ENCODE data around the gene SPDYE2B. TPM values are rescaled to one million over a fixed set of nuclear protein-coding genes. Genes with fewer than 3 reads are reported as not detected.
"Not testable (repeated sequence)": the region's sequence is repeated elsewhere in the genome, so short reads cannot be mapped to it uniquely, and the experiment has no call there.

The SPDYE2B gene
- total RNA-seq, 1 donor from 2014 or later, result not detected

DNA sequence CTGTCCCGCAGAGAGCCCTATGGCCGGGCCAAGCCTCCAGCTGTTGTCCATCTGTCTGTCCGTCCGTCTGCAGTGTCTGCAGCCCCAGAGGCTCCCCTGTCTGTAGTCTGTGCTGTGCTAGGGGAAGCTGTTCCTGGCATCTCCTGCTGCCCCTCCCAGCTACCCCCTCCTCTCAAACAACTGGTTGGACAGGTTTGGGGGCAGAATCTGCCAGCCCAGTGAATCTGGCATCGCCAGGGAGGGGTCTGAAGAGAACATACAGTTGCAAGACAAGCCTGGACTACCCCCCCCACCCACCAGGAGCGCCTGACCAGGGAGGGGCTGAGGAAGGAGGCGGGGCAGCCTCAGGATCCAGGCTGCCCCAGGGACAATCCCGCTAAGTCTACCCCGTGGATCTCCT lies 7.4 kb upstream of the SPDYE2B start, which contains the start of gene UPK3BL1:
TSS of gene UPK3BL1 (minus strand) at position 101 of the 400 bp plus-strand sequence. CDS start at position 51, 50 bp downstream.
- not testable (repeated sequence) for DNase-seq (ENCODE audit: low read depth, low spot score)

DNA sequence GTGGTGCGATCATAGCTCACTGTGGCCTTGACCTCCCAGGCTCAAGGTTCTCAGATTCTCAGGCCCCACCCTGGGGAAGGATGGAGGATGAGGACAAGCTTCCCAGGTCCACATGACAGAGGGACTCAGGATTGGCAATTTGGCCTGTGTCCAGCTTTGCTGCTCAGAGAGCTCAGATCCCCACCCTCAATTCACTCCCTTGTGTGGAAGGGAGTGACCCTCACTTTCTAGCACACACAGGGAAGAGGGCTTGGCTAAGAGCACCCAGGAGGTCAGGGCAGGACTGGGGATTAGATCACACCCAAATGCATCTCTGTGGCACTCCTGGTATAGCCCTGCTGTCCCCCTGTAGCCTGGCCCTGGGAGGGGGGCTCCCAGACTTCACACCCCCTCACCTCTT lies 6.7 kb upstream of the SPDYE2B start:
- not testable (repeated sequence) for DNase-seq (ENCODE audit: low read depth, low spot score)

DNA sequence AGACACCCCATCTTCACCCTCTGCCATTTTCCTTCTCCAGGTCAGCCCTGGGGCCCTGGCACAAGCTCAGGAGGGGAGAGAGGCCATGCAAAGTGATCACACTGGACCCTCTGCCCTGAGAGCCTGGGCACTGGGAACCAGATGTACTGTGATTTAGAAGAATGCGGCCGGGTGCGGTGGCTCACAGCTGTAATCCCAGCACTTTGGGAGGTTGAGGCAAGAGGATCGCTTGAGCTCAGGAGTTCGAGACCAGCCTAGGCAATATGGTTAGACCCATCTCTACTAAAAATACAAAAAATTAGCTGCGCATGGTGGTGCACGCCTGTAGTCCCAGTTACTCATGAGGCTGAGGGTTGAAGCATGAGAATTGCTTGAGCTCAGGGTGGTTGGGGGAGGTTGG lies 2.3 kb upstream of the SPDYE2B start:
- not testable (repeated sequence) for DNase-seq (ENCODE audit: low read depth, low spot score)

DNA sequence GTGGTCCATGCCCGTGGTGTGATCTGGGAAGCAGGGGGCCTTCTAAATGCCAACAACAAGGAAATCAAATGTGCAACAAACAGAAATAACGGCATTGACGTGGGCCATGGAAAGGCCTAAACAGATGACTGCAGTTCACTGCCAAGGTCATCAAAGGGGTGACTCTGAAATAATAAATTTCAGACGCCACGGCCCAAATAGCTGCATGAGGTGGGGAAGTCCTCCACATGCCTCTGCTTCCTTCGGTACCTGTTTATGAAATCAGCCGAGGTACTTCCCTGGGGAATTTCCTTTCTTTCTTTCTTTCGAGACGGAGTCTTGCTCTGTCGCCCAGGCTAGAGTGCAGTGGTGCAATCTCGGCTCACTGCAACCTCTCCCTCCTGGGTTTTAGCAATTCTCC lies 14.6 kb downstream of the SPDYE2B start:
- DNase-seq (ENCODE audit: low read depth, low spot score), result not testable (repeated sequence)

DNA sequence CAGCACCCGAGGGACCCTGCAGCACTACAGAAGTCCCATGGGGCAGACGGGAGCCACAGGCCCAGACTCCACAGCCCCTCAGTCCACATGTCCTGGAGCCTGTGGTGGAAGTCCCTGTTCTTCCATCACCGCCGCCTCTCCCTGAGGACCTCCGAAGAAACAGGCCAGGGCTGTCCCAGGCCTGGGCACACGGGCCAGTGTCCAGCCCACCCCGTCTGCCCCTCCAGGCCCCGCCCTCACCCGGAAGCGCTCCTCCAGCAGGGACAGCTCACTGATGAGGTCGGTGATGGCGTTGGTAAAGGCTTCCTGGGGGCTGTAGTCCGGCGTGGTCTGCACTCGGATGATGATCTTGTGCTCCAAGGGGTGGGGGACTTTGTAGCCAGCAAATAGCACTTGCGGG lies 16.7 kb downstream of the SPDYE2B start:
- not testable (repeated sequence) for DNase-seq (ENCODE audit: low read depth, low spot score)

DNA sequence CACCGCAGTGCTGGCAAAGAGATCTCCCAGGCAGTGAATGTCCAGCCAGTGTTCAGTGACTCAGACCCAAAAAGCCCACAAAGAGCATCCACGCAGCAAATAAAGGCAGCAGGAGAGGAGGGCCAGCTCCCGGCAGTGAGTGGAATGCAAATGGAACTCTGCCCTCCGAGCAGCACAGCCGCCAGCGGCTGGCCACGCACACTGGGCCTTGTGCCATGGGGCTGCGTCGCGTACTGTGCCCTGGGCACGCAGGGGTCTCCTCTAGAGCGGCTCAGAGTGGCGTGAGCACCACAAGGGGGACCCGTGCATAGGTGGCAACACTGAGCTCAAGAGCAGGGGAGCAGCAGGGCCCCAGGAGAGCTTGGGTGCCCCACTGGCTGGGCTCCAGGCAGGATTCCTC lies 17.4 kb downstream of the SPDYE2B start:
- not testable (repeated sequence) for DNase-seq (ENCODE audit: low read depth, low spot score)

DNA sequence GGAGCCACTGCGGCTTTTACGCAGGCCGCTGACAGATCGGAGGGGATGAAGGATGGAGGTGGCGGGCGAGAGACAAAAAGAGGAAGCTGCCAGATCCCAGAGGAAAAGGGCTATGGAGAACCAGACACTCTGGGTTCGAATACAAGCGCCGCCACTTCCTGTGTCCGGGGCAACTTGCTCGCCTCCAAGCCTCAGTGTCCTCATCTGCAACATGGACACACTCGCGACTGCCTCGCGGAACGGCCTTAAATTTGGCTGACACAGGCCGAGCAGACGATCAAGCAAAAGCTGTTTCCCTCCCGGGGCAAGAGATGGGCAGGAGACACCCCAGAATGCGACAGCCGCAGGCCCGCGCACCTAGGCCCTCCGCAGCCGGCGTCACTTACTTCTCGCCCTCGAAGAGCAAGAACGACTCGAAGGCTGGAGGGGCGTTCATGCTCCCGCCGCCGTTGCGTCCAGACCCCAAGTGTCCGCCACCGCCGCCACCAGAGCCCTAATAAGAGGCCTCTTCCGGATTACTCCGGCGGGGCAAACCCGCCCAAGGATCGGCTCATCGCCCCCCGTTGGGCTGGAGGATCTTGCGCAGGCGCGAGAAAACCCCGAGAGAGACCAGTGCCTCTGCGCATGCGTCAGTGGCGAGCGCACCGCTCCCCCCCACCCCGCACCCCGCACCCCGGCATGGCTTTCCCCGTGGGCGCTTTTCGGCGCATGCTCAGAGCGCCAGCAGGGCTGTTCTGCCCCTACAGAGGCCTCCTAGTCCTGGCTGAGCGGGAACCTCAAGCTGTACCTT lies 21.2 kb downstream of the SPDYE2B start, which contains the start of gene POLR2J2:
TSS of gene POLR2J2 (minus strand) at position 498 of the 790 bp plus-strand sequence. CDS start at position 436, 62 bp downstream.
- not testable (repeated sequence) for DNase-seq (ENCODE audit: low read depth, low spot score)

DNA sequence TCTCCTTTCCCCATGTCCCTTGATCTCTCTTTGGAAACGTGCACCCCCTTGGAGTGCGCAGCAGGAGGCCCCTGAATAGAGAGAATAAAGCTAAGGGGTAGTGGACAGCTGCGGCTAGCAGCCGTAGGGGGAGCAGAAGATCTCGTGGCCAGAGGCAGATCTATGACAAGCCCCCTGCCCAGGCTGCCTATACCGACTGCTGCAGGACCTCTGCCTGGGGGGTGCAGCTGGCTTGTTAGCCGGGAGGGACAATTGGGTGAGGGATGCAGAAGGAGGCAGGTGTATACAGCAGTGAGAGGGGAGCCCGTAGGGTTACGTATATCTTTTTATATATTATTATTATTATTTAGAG lies 21.8 kb downstream of the SPDYE2B start:
- not testable (repeated sequence) for DNase-seq (ENCODE audit: low read depth, low spot score)

DNA sequence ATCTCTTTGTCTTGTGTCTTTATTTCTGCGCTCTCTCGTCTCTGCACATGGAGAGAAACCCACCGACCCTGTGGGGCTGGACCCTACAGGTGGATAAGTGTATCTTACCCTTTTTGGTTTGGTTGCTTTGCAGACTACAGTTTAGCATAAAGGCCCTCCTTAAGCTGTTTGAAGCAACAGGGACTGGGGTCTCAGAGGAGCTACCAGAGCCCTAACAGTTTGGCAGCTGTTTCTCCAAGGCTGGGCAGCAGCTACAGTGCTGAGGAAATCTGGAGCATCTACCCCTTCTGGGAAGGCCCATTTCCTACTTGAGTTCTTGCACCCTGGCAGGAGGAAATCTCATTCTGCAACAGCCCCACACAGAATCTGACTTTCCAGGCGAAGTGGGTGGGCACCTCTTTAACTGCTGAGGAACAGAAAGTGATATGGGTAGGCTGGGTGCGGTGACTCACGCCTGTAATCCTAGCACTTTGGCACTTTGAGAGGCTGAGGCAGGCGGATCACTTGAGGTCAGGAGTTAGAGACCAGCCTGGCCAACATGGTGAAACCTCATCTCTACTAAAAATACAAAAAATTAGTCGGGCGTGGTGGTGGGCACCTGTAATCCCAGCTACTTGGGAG lies 23.4 kb downstream of the SPDYE2B start:
- not testable (repeated sequence) for DNase-seq (ENCODE audit: low read depth, low spot score)

DNA sequence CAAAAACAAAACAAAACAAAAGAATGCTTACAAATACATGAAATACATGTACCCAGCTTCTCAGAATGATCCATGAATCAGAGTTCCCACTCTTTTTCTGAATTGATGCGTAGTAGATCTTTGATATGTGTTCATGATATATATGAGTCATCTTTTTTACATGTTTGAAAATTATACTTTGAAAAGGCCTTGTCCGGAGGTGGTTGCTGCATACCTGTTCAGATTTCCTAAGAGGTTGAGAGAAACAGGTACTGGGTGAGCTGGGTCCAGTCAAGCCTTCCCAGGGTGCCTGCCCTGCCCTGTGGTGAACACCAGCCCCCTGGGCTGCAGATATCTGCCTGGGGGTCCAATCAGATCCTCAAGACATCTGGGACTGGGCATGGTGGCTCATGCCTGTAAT lies 25.4 kb downstream of the SPDYE2B start:
- not testable (repeated sequence) for DNase-seq (ENCODE audit: low read depth, low spot score)

DNA sequence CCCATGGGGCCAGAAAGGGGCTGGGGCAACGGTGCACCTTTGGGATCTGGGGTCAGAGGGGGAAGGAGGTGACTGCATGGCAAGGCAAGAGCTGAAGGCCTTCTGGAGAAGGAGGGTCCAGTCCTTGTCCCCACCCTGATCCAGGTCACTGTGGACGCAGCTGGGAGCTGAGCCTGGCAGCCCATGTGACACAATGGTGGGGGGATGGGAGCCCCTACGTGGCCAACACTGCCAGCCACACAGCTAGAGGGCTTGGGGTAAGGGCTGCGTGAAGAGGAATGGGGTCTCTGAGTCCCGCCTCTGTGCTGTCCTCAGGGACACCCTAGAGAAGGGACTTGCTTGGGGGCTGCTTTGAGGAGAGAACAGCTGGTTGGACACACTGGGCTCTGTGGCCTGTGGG lies 30.7 kb downstream of the SPDYE2B start:
- DNase-seq (ENCODE audit: low read depth, low spot score), result not testable (repeated sequence)

DNA sequence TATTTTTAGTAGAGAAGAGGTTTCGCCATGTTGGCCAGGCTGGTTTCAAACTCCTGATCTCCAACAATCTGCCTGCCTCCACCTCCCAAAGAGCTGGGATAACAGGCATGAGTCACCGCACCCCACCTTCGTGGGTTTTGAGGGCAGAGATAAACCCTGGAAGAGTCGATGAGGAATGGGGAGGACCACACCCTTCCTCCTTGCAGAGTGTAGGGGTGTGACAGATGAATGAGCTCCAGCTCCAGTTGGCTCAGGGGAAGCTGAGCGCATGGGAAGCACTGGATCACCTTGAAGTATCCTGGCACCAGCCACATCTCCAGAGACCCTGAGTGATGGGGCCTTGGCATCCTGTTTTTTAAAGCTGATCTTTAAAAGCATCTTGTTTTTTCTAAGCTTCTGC lies 32.4 kb downstream of the SPDYE2B start:
- not testable (repeated sequence) for DNase-seq (ENCODE audit: low read depth, low spot score)

DNA sequence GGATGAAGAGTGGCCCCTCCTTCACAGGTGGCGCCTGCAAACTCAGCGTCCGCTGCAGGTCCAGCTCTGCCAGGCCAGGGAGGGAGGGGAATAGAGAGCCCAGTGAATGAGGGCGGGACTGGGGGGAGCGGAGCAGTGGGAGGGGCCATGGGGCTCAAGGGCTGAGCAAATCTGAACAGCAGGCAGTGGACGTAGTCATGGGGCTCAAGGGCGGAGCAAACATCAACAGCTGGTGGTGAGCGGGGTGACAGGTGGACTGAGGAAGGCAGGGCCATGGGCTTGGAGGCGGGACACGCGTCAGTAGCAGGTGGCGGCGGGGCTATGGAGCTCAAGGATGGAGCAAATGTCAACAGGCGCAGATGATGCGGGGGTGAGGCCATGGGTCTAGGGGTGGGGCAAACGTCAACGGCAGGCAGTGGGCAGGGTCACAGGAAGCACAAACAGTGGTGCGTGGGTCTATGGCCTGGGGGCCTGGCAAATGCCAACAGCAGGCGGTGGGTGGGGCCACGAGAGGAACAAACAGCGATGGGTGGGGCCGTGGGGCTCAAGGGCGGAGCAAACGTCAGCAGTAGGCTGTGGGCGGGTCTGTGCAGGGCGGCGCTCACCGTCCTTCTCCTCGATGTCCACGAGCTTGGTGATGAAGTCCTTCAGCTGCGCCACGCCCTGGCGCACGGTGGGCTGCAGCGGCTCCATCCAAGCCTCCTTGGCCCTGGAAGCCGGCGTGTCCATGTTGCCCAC lies 38.3 kb downstream of the SPDYE2B start:
- not testable (repeated sequence) for DNase-seq (ENCODE audit: low read depth, low spot score)

DNA sequence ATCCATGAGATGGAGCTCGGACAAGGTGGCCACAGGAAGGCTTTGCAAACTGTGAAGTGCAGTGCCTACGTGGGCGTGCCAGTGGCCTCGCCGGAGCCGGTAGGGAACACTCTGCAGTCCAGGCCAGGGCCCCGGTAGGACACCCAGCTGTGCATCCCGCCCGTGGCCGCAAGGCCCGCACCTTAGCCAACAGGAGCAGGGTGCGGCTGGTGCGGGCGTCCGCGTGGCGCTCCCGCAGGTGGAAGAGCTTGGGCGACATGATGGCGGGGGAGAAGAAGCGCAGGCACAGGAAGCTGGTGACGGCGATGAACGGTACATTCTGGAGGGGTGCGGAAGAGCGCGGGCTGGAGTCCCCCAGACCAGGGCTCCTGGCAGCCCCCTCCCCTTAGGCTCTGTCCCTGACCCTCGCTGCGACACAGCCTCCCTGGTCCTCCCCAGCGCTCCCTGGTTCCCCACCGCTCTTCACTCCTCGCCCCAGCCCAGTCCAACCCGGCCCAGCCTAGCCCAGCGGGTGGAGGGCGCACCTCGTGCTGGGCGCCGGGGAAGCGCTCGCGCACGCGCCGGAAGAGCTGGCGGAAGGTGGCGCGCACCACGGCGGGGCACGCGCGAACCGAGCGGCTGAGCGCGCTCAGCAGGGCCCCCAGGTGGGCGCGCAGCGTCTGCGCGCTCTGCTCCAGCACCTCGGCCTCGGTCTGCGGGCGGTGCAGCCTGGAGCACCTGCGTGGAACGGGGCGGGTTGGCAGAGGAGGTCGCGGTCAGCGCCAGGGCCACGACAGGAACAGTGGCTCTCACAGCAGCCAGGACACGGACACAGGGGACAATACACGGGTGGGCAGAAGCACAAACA lies 39.5 kb downstream of the SPDYE2B start:
- not testable (repeated sequence) for DNase-seq (ENCODE audit: low read depth, low spot score)

DNA sequence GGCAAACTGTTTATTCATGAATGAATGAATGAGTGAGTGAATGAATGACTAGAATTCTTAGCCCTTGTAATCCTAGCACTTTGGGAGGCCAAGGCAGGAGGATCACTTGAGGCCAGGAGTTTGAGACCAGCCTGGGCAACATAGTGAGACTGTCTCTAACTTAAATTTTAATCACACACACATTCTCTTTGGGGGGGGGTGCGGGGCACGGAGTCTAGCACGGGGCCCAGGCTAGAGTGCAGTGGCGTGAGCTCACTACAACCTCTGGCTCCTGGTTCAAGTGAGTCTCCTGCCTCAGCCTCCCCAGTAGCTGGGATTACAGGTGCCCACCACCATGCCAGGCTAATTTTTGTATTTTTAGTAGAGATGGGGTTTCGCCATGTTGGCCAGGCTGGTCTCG lies 40.5 kb downstream of the SPDYE2B start:
- DNase-seq (ENCODE audit: low read depth, low spot score), result not testable (repeated sequence)

DNA sequence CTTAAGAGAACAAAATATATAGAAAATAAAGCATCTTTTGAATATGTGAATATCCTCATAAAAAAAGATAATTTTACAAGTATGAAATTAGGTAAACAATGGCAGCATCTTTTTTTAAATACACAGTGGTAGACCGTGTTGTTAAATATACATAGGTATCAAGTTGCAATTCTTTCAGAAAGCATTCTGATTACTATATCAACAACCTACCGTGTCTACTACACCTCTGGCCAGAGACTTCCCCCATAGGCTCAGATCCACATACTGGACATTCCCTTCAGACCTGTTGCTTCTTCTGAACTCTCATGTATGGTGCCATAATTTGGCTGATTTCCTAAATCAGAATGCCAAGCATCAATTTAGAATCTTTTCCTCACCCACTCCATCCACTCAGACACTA lies 43.9 kb downstream of the SPDYE2B start:
- DNase-seq (ENCODE audit: low read depth, low spot score), result not testable (repeated sequence)

DNA sequence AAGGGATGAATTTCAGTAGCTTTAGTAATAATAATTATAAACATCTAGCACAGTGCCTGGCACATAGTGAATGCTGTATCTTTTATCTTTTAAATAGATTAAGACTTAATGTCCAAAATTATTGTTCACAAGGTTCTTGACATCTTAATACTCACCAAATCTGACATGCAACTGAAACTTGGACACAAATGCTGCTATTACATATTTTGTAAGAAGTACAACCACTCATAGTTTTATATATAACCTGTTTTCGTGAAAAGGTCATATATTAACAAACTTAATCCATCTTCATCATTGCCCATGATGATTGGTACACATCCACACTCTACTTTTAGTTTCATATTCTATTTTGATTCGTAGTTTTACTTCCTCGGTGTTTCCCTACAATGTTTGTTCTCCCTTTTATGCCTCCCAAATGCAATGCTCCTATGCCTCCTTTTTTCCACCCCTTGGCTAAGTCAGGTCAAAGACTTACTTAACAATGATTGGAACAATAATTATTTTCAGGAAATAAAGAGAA lies 45.0 kb downstream of the SPDYE2B start:
- not testable (repeated sequence) for DNase-seq (ENCODE audit: low read depth, low spot score)

DNA sequence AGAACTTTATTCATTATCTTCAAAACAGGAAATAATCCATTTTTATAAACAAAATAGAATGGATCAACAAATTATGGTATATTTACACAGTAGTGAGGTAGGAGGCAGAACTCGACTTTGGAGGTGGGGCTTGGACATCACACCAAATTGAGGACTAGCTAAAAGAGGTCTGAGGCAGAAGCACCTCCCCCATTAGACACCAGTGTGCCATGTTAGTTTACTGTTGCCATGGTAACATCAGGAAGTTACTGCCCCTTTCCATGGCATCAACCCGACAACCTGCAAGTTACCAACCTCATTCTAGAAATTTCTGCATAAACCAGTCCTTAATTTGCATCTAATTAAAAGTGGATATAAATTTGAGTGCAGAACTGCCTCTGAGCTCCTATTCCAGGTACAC lies 45.9 kb downstream of the SPDYE2B start:
- not testable (repeated sequence) for DNase-seq (ENCODE audit: low read depth, low spot score)

DNA sequence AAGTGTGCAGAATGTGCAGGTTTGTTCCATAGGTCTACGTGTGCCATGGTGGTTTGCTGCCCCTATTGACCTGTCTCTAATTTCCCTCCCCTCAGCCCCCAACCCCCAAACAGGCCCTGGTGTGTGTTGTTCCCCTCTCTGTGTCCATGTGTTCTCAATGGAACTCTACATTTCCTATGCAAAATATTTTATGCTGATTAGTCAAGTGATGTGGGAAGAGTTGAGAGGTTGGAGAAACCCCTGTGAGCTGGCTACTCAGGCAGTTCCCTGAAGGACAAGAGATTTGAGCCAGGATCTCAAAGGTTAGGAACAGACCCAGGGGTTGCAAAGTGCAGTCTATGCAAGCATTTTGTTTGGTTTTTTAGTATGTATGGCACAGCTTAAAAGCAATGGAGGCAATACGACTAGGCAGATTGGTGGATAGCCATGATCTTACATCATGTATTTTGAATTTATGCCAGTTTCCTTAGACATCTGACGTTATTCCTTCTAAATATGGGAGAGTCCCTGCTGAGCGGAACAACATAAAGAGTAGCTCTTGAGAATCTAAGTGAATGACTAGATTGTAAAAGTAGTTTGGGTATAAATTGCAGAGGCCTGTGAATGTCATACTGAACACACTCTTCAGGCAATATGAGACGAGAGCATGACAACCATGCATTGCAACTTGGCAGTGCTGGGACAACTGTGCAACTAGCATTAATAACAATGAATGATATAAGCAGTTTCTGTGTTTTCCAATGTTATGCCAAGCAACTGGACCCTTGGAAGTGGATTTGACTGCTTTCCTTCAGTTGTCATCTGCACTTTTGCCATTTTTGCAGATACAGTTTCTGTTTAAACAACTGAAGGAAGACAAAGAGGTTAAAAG lies 47.8 kb downstream of the SPDYE2B start:
- DNase-seq (ENCODE audit: low read depth, low spot score), result not testable (repeated sequence)

Measured in pulmonary artery endothelial cell (primary cell).